Gastrocnemius medialis (tissue), 4 donors: Measurements from ENCODE around the gene CHM.

ENCODE experiments used
- CTCF ChIP-seq, 5 experiments: fragments of 450-650 bp in 3 of 5; fragments of 200-600 bp in 2 of 5; sonication (generic) in 2 of 5; IDR thresholded peaks in 4 of 5; conservative IDR thresholded peaks in 1 of 5; 1 replicate in 4 of 5; 2 replicates in 1 of 5; pipeline ENCODE4 v1.5.1; 2016 to 2019; ENCODE audit warnings: antibody characterized with exemption in 5 of 5, mild to moderate bottlenecking in 3 of 5, moderate library complexity in 3 of 5
- POLR2A ChIP-seq, 2 donors: fragments of 450-650 bp; IDR thresholded peaks; one replicate each; pipeline ENCODE4 v1.6.1; 2017; ENCODE audit warnings: antibody characterized with exemption in 2 of 2, mild to moderate bottlenecking in 2 of 2, moderate library complexity in 2 of 2

GRCh38 chrX:85914431-85914830 lies 132.9 kb downstream of the CHM start:
- TF ChIP-seq CTCF (IDR thresholded peaks at IDR 0.05 in 4 of 5, conservative IDR thresholded peaks at IDR 0.05 in 1 of 5) (no peak), POLR2A (IDR thresholded peaks at IDR 0.05) (no peak)
